Measurements from ENCODE around the gene NOTCH2. TPM values are rescaled to one million over a fixed set of nuclear protein-coding genes. Genes with fewer than 3 reads are reported as not detected.

Gene NOTCH2
- total RNA-seq, 1 experiment from 2014 or later: 55.7 TPM

- DNase-seq (ENCODE audit: low spot score): no peak
- ChIA-PET POLR2A (ENCODE audit: low non-redundant PET) (no interaction called here), CTCF (no interaction called here)
- Histone ChIP-seq H3K27ac (ENCODE audit: low read depth, low read length, poor library complexity, severe bottlenecking) (no peak overlapping the region), H3K36me3 (ENCODE audit: insufficient read depth, low read length, poor library complexity, severe bottlenecking) (peaks cover 34% of the 10 kb centered on the region), H3K4me1 (ENCODE audit: insufficient read depth, low read length, poor library complexity, severe bottlenecking) (no peaks in the 10 kb centered on the region), H3K9me3 (ENCODE audit: low read depth, low read length, poor library complexity, severe bottlenecking) (no peaks in the 10 kb centered on the region), H3K27me3 (replicated peaks; ENCODE audit: insufficient read depth, low read depth, low read length, poor library complexity) (no peaks in the 10 kb centered on the region), H3K4me3 (ENCODE audit: low read depth, low read length, poor library complexity, severe bottlenecking) (no peak overlapping the region)
- intact Hi-C loops (cut with micrococcal nuclease; ENCODE audit: unreplicated experiment): no loop called here
- BruUV-seq (replicated peaks): no TSS peak
- TF ChIP-seq EZH2 (IDR thresholded peaks at IDR 0.05; ENCODE audit: borderline replicate concordance, low read depth, low read length, poor library complexity, severe bottlenecking): no peak
- TF ChIP-seq CTCF (conservative IDR thresholded peaks at IDR 0.05; ENCODE audit: low read depth, low read length): no peak
These were observed 128.8 kb downstream of the NOTCH2 start for GRCh38 chr1:119940697-119941096.

- ChIA-PET CTCF (no interaction called here), POLR2A (ENCODE audit: low non-redundant PET) (no interaction called here)
- no peaks in the 10 kb centered on the region for H3K4me1 ChIP-seq (ENCODE audit: insufficient read depth, low read length, poor library complexity, severe bottlenecking)
- intact Hi-C loops (cut with micrococcal nuclease; ENCODE audit: unreplicated experiment): no loop called here
- DNase-seq (ENCODE audit: low spot score): no peak
- TF ChIP-seq EZH2 (IDR thresholded peaks at IDR 0.05; ENCODE audit: borderline replicate concordance, low read depth, low read length, poor library complexity, severe bottlenecking) (no peak), CTCF (conservative IDR thresholded peaks at IDR 0.05; ENCODE audit: low read depth, low read length) (no peak)
- H3K27ac ChIP-seq (ENCODE audit: low read depth, low read length, poor library complexity, severe bottlenecking): no peak overlapping the region
- peaks cover 60% of the 10 kb centered on the region for H3K36me3 ChIP-seq (ENCODE audit: insufficient read depth, low read length, poor library complexity, severe bottlenecking)
- BruUV-seq (replicated peaks): no TSS peak
- H3K9me3 ChIP-seq (ENCODE audit: low read depth, low read length, poor library complexity, severe bottlenecking): peaks cover 12% of the 10 kb centered on the region
- no peak overlapping the region for H3K4me3 ChIP-seq (ENCODE audit: low read depth, low read length, poor library complexity, severe bottlenecking)
- no peaks in the 10 kb centered on the region for H3K27me3 ChIP-seq (replicated peaks; ENCODE audit: insufficient read depth, low read depth, low read length, poor library complexity)
These were observed 132.3 kb downstream of the NOTCH2 start for GRCh38 chr1:119937198-119937597.

- H3K36me3 ChIP-seq (ENCODE audit: insufficient read depth, low read length, poor library complexity, severe bottlenecking): peaks cover 63% of the 10 kb centered on the region
These were observed 133.5 kb downstream of the NOTCH2 start for GRCh38 chr1:119935915-119936314.

More at GRCh38 chr1:119935915-119936314, 133.5 kb downstream of the NOTCH2 start:
- TF ChIP-seq EZH2 (IDR thresholded peaks at IDR 0.05; ENCODE audit: borderline replicate concordance, low read depth, low read length, poor library complexity, severe bottlenecking) (no peak), CTCF (conservative IDR thresholded peaks at IDR 0.05; ENCODE audit: low read depth, low read length) (no peak)
- Histone ChIP-seq H3K27me3 (replicated peaks; ENCODE audit: insufficient read depth, low read depth, low read length, poor library complexity) (no peaks in the 10 kb centered on the region), H3K4me3 (ENCODE audit: low read depth, low read length, poor library complexity, severe bottlenecking) (no peak overlapping the region), H3K27ac (ENCODE audit: low read depth, low read length, poor library complexity, severe bottlenecking) (no peak overlapping the region), H3K4me1 (ENCODE audit: insufficient read depth, low read length, poor library complexity, severe bottlenecking) (no peaks in the 10 kb centered on the region), H3K9me3 (ENCODE audit: low read depth, low read length, poor library complexity, severe bottlenecking) (peaks cover 12% of the 10 kb centered on the region)
- CTCF ChIA-PET: no interaction called here
- intact Hi-C loops (cut with micrococcal nuclease; ENCODE audit: unreplicated experiment): no loop called here
- BruUV-seq (replicated peaks): no TSS peak
- DNase-seq (ENCODE audit: low spot score): no peak
- POLR2A ChIA-PET (ENCODE audit: low non-redundant PET): no interaction called here
